Ishikawa (cell line): Measurements from ENCODE around the gene TENT4A.

ENCODE experiments used
- CEBPB ChIP-seq: IDR thresholded peaks from 2 replicates; pipeline ENCODE4 v1.6.1; 2012
- CREB1 ChIP-seq: IDR thresholded peaks from 2 replicates; pipeline ENCODE4 v1.6.1; 2012; ENCODE audit warnings: low read depth
- EGR1 ChIP-seq: IDR thresholded peaks from 2 replicates; pipeline ENCODE4 v1.6.1; 2012
- EP300 ChIP-seq: IDR thresholded peaks from 2 replicates; pipeline ENCODE4 v1.6.1; 2012; ENCODE audit warnings: borderline replicate concordance
- FOXM1 ChIP-seq: IDR thresholded peaks from 2 replicates; pipeline ENCODE4 v1.6.1; 2012; ENCODE audit warnings: low read depth, borderline replicate concordance
- MAX ChIP-seq: IDR thresholded peaks from 2 replicates; pipeline ENCODE4 v1.6.1; 2012
- NFIC ChIP-seq: IDR thresholded peaks from 2 replicates; pipeline ENCODE4 v1.6.1; 2012
- RAD21 ChIP-seq: IDR thresholded peaks from 2 replicates; pipeline ENCODE4 v1.6.1; 2012; ENCODE audit warnings: low read depth
- REST ChIP-seq: IDR thresholded peaks from 2 replicates; pipeline ENCODE4 v1.6.1; 2012; ENCODE audit warnings: low read depth, mild to moderate bottlenecking
- TAF1 ChIP-seq: IDR thresholded peaks from 2 replicates; pipeline ENCODE4 v1.6.1; 2012; ENCODE audit warnings: low read depth, mild to moderate bottlenecking
- TCF12 ChIP-seq: IDR thresholded peaks from 2 replicates; pipeline ENCODE4 v1.6.1; 2012; ENCODE audit warnings: low read depth
- TEAD4 ChIP-seq: IDR thresholded peaks from 2 replicates; pipeline ENCODE4 v1.6.1; 2012
- YY1 ChIP-seq: IDR thresholded peaks from 2 replicates; pipeline ENCODE4 v1.6.1; 2012; ENCODE audit warnings: low read depth
- ZBTB7A ChIP-seq: IDR thresholded peaks from 2 replicates; pipeline ENCODE4 v1.6.1; 2012; ENCODE audit warnings: low read depth
- TF ChIP-seq, protein P1 (sequence below): IDR thresholded peaks from 2 replicates; pipeline ENCODE4 v1.6.1; 2012

Gene TENT4A

DNA sequence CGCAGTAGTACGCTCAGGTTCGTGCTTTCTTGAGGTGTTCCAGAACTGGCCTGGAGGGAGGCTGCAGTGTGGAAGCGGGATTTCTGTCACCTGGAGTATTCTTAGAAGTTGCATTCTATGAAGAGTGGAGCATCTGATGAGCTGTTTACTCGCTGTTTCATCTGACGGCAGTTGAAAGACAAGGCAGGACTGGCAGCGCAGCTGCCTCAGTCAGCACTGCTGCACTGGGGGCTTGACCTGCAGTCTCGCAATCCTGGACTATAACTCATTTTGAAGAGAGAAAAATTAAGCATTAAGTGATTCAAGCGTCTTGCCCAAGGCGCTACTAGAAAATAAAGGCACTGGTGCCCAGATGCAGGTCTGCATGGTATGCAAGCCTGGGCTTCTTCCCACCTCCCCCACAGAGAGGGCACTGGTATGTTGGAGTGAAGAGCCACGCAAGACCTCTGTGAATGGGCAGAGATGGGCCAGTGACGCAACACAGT, 10.6 kb downstream of the TENT4A start:
- TF ChIP-seq TAF1 = no peak
- no peak for TF ChIP-seq RAD21
- TF ChIP-seq MAX = no peak
- no peak for TF ChIP-seq EGR1
- TF ChIP-seq REST = no peak
- no peak for TF ChIP-seq EP300
- TF ChIP-seq FOXM1 = no peak
- no peak for TF ChIP-seq YY1
- TF ChIP-seq TEAD4 = no peak

GRCh38 chr5:6724321-6724929, 11.2 kb downstream of the TENT4A start:
- no peak for TF ChIP-seq FOXM1
- no peak for TF ChIP-seq ZBTB7A
- no peak for TF ChIP-seq CREB1
- TF ChIP-seq NFIC = no peak
- TF ChIP-seq CEBPB = no peak
- no peak for TF ChIP-seq EP300
- TF ChIP-seq, protein P1, sequence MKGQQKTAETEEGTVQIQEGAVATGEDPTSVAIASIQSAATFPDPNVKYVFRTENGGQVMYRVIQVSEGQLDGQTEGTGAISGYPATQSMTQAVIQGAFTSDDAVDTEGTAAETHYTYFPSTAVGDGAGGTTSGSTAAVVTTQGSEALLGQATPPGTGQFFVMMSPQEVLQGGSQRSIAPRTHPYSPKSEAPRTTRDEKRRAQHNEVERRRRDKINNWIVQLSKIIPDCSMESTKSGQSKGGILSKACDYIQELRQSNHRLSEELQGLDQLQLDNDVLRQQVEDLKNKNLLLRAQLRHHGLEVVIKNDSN = no peak
- TF ChIP-seq YY1 = no peak
- no peak for TF ChIP-seq EGR1
- no peak for TF ChIP-seq TEAD4
- no peak for TF ChIP-seq REST
- no peak for TF ChIP-seq TAF1
- no peak for TF ChIP-seq RAD21
- TF ChIP-seq TCF12 = no peak
- TF ChIP-seq MAX = no peak

DNA sequence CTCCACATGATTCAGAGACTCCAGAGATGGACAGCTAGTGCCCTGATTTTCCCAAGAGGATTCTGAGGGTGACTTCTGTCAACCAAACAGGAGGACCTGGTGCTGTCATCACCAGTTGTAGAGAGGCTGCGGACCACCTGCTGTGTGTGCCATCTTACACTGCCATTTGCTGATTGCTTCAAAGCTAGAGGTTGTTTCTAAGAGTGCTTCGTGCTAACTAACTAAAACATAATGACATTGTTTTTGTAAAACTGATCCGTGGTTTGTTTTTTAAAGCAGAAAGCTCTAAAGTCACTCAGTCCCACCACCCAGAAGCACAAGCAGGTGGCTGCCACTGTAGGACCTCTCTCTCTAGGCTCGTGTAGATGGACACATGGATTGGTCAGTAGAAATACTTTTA, 12.2 kb downstream of the TENT4A start:
- no peak for TF ChIP-seq TCF12
- no peak for TF ChIP-seq TAF1
- TF ChIP-seq REST = no peak
- TF ChIP-seq CEBPB = no peak
- TF ChIP-seq EGR1 = no peak
- no peak for TF ChIP-seq CREB1
- TF ChIP-seq EP300 = no peak
- TF ChIP-seq ZBTB7A = no peak
- TF ChIP-seq, protein P1 = no peak
- no peak for TF ChIP-seq NFIC
- TF ChIP-seq YY1 = no peak
- no peak for TF ChIP-seq FOXM1
- no peak for TF ChIP-seq RAD21
- TF ChIP-seq MAX = no peak
- no peak for TF ChIP-seq TEAD4

- TF ChIP-seq NFIC (no peak), EGR1 (no peak), YY1 (no peak), EP300 (no peak), TCF12 (no peak), RAD21 (no peak), MAX (no peak)
Measured at GRCh38 chr5:6726006-6726405, 12.8 kb downstream of the TENT4A start.
